ENCODE data around the gene TRAPPC3L.

GRCh38 chr6:116446399-116446798 is 99.1 kb downstream of the TRAPPC3L start:
- TF ChIP-seq FOXM1 (IDR thresholded peaks at IDR 0.05; ENCODE audit: borderline replicate concordance) (no peak), TARDBP (IDR thresholded peaks at IDR 0.05) (no peak), ELF4 (IDR thresholded peaks at IDR 0.05) (no peak), L3MBTL2 (conservative IDR thresholded peaks at IDR 0.05) (no peak), SP1 (IDR thresholded peaks at IDR 0.05) (no peak), HDGF (IDR thresholded peaks at IDR 0.05; ENCODE audit: borderline replicate concordance) (no peak), CTBP1 (IDR thresholded peaks at IDR 0.05; ENCODE audit: borderline replicate concordance) (no peak), FOXA1 (IDR thresholded peaks at IDR 0.05) (no peak), PKNOX1 (IDR thresholded peaks at IDR 0.05) (no peak), ZNF384 (IDR thresholded peaks at IDR 0.05) (no peak), BHLHE40 (IDR thresholded peaks at IDR 0.05; ENCODE audit: borderline replicate concordance) (no peak), NFRKB (IDR thresholded peaks at IDR 0.05) (no peak)

All from HEK293T (cell line).